NCI-H748 (cell line): ENCODE results near the gene ABCG2.

Experiments used
- DNase-seq: peaks from one replicate; lab custom pipeline; 2025; ENCODE audit not compliant: unreplicated experiment; lab: John Stamatoyannopoulos, UW

The ABCG2 gene

GRCh38 chr4:88077911-88078524, 80.4 kb downstream of the ABCG2 start:
- no peak for DNase-seq

GRCh38 chr4:88075336-88075735, 83.1 kb downstream of the ABCG2 start:
- no peak for DNase-seq

GRCh38 chr4:88070031-88070430, 88.4 kb downstream of the ABCG2 start:
- no peak for DNase-seq

GRCh38 chr4:88064410-88064809, 94.0 kb downstream of the ABCG2 start:
- no peak for DNase-seq

- DNase-seq: no peak
Measured at GRCh38 chr4:88063634-88064296, 94.7 kb downstream of the ABCG2 start.

GRCh38 chr4:88062843-88063242, 95.6 kb downstream of the ABCG2 start:
- no peak for DNase-seq

- DNase-seq: no peak
Measured at GRCh38 chr4:88062311-88062710, 96.1 kb downstream of the ABCG2 start.

- DNase-seq: no peak
Measured at GRCh38 chr4:88060431-88060830, 98.0 kb downstream of the ABCG2 start.

- DNase-seq: no peak
Measured at GRCh38 chr4:88059766-88060165, 98.7 kb downstream of the ABCG2 start.

GRCh38 chr4:88058295-88058694, 100.1 kb downstream of the ABCG2 start:
- no peak for DNase-seq

- DNase-seq: peak; percentile 22
Measured at GRCh38 chr4:88054901-88055300, 103.5 kb downstream of the ABCG2 start.

- no peak for DNase-seq
Measured at GRCh38 chr4:88054229-88054628, 104.2 kb downstream of the ABCG2 start.

- DNase-seq: no peak
Measured at GRCh38 chr4:88045021-88045420, 113.4 kb downstream of the ABCG2 start.

GRCh38 chr4:88043586-88044340, 114.7 kb downstream of the ABCG2 start:
- no peak for DNase-seq

- no peak for DNase-seq
Measured at GRCh38 chr4:88043001-88043400, 115.4 kb downstream of the ABCG2 start.

- no peak for DNase-seq
Measured at GRCh38 chr4:88041626-88042025, 116.8 kb downstream of the ABCG2 start.

GRCh38 chr4:88040707-88041106, 117.7 kb downstream of the ABCG2 start:
- DNase-seq: no peak
